ENCODE measurements around the gene AFDN.

Gene AFDN

GRCh38 chr6:167906899-167907298, 80.2 kb downstream of the AFDN start:
- no peaks in the 10 kb centered on the region for H3K27me3 ChIP-seq
- intact Hi-C loops (cut with DNase I; ENCODE audit: low total_unique reads): no loop called here
- no peaks in the 10 kb centered on the region for H3K9me3 ChIP-seq
- H3K4me1 ChIP-seq: no peaks in the 10 kb centered on the region
- H3K27ac ChIP-seq: no peak overlapping the region
- no peak overlapping the region for H3K4me3 ChIP-seq
- no peak for TF ChIP-seq CTCF (IDR thresholded peaks at IDR 0.05)
- H3K36me3 ChIP-seq: peaks cover 44 to 53% (median 46%) of the 10 kb centered on the region in 3 donors
- DNase-seq: peak in 1 of 2 donors; percentile 45

- intact Hi-C loops (cut with DNase I; ENCODE audit: low total_unique reads): no loop called here
- H3K27me3 ChIP-seq: no peaks in the 10 kb centered on the region
- no peaks in the 10 kb centered on the region for H3K4me1 ChIP-seq
- TF ChIP-seq CTCF (IDR thresholded peaks at IDR 0.05): peak; percentile 33 to 35
- no peak overlapping the region for H3K27ac ChIP-seq
- H3K4me3 ChIP-seq: no peak overlapping the region
- H3K36me3 ChIP-seq: peaks cover 35 to 48% (median 36%) of the 10 kb centered on the region in 3 donors
- H3K9me3 ChIP-seq: no peaks in the 10 kb centered on the region
- DNase-seq: no peak
Measured at GRCh38 chr6:167907837-167908681, 81.3 kb downstream of the AFDN start.

- no peaks in the 10 kb centered on the region for H3K4me1 ChIP-seq
- H3K4me3 ChIP-seq: no peak overlapping the region
- no peaks in the 10 kb centered on the region for H3K27me3 ChIP-seq
- no peak overlapping the region for H3K27ac ChIP-seq
- no peak for TF ChIP-seq CTCF (IDR thresholded peaks at IDR 0.05)
- intact Hi-C loops (cut with DNase I; ENCODE audit: low total_unique reads): no loop called here
- peaks cover 36 to 46% (median 40%) of the 10 kb centered on the region in 3 donors for H3K36me3 ChIP-seq
- H3K9me3 ChIP-seq: no peaks in the 10 kb centered on the region
- no peak for DNase-seq
Measured at GRCh38 chr6:167910007-167910406, 83.3 kb downstream of the AFDN start.

- Histone ChIP-seq H3K9me3 (no peaks in the 10 kb centered on the region), H3K27me3 (no peaks in the 10 kb centered on the region), H3K4me1 (no peaks in the 10 kb centered on the region), H3K27ac (no peak overlapping the region), H3K4me3 (no peak overlapping the region), H3K36me3 (peaks cover 42 to 46% (median 44%) of the 10 kb centered on the region in 3 donors)
- no peak for DNase-seq
- intact Hi-C loops (cut with DNase I; ENCODE audit: low total_unique reads): no loop called here
- TF ChIP-seq CTCF (IDR thresholded peaks at IDR 0.05): no peak
Measured at GRCh38 chr6:167910652-167911051, 83.9 kb downstream of the AFDN start.

- DNase-seq: no peak
- Histone ChIP-seq H3K36me3 (peaks cover 53 to 58% (median 55%) of the 10 kb centered on the region in 3 donors), H3K27me3 (no peaks in the 10 kb centered on the region), H3K9me3 (no peaks in the 10 kb centered on the region), H3K27ac (no peak overlapping the region), H3K4me3 (no peak overlapping the region), H3K4me1 (no peaks in the 10 kb centered on the region)
- intact Hi-C loops (cut with DNase I; ENCODE audit: low total_unique reads): no loop called here
- no peak for TF ChIP-seq CTCF (IDR thresholded peaks at IDR 0.05)
Measured at GRCh38 chr6:167912494-167912893, 85.8 kb downstream of the AFDN start.
